GM20431 (cell line): ENCODE results near the gene TMEM273.

Experiments
- in situ Hi-C: fragments of 300-500 bp; cut with MseI, MboI; formaldehyde crosslinking; loops from one replicate; pipeline ENCODE4 v1.15.0; 2020; ENCODE audit warnings: low sequenced_read_pairs; ENCODE audit not compliant: unreplicated experiment

Gene TMEM273

DNA sequence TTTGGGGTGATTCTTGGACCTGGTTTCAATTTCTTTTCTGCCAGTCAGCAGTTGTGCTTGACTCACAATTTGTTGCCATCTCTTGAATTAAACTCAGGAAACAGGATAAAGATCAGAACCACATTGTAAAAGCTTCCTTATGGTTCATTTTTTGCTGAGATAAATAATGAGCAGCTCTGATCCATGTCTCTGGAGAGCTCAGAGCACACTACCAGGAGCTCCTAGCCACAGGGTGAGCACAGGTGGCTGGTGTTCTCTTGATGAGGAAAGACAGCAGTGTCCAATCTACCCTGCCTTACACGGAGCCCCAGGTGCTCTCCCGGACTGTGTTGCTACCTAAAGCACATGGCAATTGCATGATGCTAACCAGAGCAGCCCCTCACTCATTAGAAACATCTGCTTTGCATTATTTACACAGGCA is 37.2 kb downstream of the TMEM273 start:
- in situ Hi-C loops: loop anchor here (25.0 kb wide), 1 partner anchor 164 kb away; no protein-coding TSS in a partner anchor

DNA sequence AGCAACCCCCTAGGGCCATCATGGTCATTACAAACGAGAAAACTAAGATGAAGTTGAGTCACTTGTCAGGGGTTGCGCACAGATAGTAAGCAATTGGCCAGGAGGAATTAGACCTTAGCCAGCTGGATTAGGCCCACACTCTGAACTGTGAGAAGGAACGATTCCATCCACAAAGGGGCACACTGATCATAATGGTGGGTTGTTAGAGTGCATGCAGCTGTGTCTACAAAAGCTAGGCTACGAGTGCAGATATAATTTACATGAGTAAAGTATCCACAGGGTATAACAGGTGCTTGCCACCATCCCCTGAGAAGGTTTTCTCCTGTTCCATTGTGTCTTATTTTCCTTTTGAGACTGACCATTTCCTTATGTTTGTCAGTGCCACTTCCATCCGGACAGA is 37.8 kb downstream of the TMEM273 start:
- in situ Hi-C loops: loop anchor here (25.0 kb wide), 1 partner anchor 163 kb away; no protein-coding TSS in a partner anchor

DNA sequence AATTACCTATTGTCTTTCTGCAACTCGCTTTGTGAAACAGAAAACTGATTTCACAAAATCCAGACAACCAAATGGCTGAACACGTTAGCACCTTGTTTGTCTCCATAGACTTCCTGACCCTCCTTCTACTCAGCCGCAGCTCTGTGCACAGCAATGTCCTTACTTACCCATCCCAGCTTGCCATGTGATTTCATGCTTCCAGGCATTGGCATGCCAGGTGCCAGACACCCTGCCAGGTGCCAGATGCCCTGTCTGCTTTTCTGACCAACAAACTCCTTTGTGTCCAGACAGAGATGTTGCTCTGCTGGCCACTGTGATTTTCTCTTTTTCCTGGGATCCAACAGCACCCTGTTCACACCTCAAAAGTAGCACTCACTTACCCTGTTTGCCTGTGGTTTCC is 38.3 kb downstream of the TMEM273 start:
- in situ Hi-C loops: loop anchor here (25.0 kb wide), 1 partner anchor 163 kb away; no protein-coding TSS in a partner anchor

DNA sequence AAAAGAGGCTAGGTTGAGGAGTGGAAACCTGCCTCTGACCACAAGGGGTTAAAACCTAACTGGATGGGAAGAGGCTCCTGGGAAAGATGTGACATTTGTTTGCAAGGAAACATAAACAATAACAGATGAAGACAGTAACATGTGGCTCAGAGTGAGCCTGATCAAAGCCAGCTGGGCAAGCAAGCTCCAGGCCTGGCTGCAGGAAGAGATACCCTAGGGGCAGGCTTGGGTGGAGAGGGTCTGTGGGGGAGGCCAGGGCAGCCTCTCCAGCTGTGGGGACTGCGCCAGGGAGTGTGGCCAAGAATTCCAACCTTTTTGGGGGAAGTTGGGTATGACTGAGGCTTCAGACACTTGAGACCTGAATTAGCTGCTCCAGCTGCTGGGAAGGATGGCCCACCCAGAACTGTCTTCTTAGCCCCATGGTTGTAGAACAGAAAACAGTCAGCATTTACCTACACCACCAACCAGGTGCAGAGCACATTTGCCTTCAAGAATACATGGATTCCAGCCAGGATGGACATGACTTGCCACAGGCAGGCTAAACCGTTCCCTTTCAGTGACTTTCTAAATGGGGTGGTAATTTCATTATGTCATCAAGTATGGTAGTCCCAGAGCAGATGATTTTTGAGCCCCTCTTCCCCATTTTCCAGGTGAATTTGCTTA is 44.0 kb downstream of the TMEM273 start:
- in situ Hi-C loops: no loop called here

DNA sequence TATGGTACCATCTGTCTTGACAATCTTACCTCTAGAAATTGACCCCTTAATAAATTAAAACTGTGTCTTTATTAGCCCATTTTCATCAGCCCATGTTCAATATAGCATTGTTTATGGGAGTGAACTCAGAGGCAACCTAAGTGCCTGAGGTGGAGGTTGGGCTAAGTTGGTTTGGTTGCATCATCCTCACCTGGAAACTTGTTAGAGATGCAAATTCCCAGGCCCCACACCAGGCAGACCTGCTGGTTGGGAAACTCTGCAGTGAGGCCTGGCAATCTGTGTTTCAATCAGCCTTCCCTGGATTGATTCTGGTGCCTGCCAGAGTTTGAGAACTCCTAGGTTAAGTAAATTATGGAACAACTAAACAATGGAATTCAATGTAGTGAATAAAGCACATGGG is 44.9 kb downstream of the TMEM273 start:
- in situ Hi-C loops: no loop called here

DNA sequence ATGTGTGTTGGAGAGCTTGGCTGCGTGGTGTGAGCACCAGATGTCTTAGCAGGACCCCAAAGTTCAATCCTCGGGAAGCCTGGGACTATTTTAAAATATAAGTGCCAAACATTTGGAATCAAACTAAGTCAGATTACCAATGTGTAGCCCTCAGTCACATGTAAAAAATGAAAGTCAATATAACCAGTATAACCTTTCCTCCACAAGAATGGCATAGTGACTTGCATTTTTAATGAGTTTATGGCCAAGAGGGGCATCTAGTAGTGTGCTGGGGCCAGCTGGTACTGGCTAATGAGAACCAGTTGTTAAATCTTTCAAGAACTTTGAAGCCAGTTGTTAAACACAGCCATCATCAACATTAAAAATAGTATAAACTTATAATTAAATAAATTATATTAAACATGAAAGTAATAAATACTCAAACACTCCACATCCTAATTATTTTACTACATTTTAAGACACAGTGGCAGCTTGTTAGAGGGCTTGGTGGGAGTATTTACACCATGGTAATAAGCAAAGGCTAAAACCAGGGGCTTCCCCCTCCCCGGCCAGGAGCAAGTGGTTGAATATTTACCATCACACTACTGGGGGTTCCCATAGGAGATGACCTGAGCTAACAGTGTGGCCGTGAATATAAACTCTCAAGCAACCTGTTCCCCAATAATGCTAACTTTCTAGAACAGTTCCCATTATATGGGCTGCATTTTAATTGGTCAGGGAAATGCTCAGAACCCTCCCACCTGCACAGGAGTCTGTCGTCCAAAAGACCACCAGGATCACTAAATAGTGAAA is 46.5 kb downstream of the TMEM273 start:
- in situ Hi-C loops: no loop called here

DNA sequence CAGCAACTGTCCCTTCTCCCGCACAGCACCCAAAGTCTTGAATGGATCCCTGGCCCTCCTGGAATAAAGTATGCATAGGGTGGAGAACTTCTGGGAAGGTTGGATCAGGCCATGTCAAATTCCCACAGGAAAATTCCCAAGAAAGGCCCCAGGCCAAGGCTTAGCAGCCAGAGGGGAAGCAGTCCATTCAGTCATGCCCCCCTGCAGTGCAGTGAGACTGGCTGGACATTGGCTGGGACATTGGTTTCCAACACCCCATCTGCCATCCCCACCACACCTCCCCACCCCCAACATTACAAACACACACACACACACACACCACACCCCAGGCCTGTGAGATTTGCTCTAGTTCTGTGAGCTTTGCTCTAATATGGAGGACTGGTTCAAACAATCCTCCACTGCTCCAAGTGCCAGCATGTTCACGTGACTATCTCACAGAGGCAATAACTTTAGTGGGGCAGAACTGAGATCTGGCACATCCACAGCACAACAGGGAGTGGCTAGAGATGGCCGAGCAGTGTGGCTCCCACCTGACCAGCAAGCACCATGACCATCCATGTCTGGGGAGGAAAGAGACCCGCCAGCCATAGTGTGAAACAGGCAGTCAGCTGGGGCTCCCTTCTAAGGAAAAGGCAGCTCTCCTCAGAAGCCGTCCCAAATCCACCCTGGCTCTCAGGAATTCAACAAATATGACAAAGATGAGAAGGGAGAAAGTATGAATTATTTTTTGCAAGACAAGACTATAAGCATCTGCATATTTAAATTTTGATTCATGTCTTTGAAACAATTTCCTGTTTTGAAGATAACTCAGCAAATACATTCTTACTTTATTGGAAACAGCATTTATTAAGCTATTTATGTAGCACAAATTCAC is 47.6 kb downstream of the TMEM273 start:
- in situ Hi-C loops: no loop called here

DNA sequence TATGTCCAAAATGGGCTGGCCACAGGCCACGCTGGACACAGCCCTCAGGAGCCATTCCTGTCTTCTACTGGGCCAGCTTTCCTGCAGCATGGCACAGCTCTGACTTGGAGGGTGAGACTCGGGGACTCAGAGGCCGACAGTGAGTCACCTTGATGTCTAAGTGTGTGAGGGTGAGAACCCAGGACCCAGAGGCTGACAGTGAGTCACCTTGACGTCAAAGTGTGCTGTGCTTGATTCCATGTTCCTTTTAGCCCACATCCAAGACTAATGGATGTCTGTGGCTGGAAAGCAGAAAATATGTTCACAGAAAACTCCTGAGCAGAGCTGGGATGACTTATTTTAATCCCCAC is 48.4 kb downstream of the TMEM273 start:
- in situ Hi-C loops: no loop called here

DNA sequence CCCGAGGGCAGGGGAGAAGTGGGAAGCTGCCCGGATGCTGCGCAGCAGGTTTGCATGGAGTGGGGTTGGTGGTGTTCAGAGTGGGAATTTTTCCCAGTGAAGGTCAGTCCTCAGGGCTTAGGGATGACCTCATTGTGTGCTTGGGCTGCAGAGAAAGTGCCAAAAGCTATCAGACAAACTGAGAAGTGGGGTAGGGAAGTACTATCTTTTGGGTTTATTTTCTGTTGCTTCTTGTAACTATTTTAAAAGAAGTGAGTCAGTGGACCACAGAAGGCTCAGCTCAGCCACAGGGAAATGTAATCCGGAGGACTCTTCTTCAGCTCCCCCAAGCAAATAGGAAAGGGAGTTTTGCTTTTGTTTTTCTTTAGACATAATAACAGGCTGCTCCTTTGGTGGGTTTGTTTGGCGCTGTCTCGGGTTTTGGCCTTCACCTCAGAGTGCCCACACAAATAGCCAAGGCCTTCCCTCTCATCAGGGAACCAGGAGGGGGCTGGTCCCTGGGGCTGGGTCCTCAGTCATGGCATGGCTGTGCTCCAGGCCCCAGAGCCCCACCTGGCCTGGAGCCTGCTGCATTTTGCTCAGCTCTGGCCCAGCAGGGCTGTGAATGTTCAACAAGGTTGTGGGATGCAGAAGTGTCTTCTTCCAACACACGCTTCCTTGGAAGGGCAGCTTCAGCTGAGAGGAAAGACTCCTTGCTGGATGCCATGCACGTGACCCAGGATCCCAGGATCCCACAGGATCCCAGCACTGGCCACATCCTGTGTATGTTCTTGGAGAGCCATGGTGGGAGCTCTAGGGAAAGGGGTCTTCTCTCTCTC is 49.0 kb downstream of the TMEM273 start:
- in situ Hi-C loops: no loop called here

DNA sequence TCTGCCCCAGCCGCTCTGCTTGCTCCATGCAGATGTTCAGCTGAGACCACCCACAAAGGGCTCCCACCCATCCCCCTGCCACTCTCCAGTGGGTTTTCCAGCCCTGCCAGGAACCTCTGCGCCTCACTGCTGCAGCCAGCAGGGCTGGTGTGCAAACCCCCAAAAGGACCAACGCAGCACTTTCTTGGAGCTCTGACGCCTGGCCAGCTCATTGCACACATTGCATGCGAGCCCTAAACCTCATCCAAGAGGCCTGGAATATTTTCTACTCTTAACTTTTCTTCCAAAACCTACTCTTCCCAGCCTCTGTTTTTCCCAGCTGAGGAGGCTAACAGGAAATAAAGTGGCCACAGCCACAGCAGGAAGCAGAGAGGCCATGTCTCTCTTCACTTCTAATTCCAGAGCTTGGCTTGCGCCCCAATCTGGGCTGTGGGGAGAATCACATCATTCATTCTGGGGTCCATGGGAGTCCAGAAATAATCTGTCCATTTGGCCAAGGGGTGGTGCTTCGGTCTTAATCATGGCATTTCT is 49.8 kb downstream of the TMEM273 start:
- in situ Hi-C loops: no loop called here

DNA sequence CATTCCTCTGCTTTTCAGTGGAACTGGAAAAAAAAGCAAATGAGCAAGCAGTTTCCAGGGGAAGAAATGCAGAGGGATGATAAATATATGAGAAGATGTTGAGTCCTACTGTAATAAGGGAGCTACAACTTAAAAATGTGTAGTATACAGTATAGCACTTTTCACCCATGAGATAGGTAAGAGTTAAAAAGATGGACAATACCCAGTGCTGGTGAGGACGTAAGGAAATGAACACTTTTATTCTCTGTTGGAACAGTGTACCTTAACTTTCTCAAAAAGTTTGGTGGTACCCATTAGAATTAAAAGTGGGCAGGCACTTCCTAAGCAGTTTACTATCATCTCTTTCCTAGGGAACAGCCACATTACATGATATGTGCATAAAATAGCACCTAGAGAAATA is 51.7 kb downstream of the TMEM273 start:
- in situ Hi-C loops: no loop called here

DNA sequence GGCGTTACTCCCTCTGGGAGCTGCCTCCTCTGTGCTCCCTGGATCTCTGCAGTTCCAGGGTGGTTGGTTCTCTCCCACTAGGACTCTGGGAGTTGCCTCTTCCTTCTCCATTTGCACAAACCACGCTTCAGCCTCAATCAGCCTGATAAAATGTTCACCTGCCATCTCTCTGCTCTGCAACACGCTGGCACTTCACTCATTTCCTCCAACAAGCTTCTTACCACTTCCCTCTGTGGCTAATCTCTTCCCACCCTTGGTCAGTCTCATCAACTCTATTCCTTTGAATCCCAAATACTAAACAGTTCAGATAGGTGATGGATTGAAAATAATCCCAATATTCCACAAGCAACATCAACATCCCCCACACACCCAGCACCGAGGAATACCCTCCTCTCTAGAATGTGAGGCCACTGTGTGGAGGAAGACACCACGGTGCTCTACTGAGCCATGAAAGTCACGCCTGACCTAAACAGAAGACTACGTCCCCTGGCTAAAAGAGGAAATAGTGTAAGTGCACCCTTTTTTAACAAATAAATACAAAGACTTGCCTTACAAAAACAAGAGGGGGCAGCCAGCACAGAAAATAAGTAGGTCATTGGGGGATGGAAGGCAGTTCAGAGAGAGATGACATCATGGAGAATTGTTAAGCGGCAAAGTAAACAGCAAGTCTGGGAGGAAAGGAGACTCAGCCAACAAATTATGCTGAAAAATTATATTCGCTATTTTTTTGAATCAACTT is 52.4 kb downstream of the TMEM273 start:
- in situ Hi-C loops: no loop called here

DNA sequence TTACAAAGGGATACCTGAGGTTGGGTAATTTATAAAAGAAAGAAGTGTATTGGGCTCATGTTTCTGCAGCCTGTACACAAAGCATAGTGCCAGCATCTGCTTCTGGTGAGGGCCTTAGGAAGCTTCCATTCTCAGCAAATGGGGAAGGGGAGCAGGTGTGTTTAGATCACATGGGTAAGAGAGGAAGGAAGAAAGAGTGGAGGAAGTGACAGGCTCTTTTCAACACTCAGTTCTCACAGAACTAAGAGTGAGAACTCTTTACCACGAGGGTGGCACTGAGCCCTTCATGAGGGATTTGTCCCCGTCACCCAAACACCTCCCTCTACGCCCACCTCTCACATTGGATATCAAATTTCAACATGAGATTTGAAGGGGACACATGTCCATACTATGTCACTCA is 53.9 kb downstream of the TMEM273 start:
- in situ Hi-C loops: no loop called here

DNA sequence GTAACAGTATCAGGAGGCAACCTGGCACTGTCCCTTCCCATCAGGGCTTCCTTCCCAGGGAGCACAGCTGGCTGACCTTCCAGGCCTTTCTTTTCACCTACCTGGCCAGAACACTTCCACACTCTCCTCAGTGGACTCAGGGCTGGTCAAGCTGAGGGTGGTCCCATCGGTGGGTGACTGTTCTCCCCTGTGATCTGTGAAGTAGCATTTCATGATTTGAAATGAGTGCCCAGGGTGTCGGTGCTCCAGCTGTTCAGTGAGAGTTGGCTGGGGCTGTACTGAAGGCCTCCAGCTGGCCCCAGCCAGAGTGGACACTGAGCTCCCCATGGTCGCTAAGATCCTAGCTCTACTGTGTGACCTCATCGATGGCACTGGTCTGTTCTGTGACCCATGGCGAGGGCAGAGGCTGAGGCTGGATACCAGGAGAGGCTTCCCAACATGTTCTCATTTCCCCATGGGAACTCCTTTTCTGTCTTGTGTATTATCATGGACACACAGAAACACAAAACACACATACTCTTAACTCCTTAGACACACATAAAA is 54.4 kb downstream of the TMEM273 start, which contains the start of gene FAM170B:
Gene FAM170B, minus strand, starts transcription at position 316 of the 543 bp plus-strand sequence. Its CDS starts 103 bp downstream, at position 213.
- in situ Hi-C loops: no loop called here

DNA sequence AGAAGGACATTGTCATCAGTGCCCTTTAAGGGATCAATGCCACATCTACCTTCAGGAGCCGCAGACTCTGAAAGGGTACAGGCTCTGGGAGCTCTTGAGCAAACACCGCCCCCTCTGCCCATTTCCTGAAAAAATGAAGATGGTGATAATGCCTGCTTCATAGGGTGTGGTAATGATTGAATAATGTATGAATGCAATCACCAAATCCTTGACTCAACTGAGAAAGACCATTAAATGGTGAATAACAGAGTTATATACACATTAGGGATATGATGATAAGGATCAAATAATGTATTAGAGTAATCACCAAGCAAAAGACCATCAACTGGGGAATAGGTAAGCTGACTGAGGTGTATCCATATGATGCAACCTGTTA is 55.8 kb downstream of the TMEM273 start:
- in situ Hi-C loops: no loop called here

DNA sequence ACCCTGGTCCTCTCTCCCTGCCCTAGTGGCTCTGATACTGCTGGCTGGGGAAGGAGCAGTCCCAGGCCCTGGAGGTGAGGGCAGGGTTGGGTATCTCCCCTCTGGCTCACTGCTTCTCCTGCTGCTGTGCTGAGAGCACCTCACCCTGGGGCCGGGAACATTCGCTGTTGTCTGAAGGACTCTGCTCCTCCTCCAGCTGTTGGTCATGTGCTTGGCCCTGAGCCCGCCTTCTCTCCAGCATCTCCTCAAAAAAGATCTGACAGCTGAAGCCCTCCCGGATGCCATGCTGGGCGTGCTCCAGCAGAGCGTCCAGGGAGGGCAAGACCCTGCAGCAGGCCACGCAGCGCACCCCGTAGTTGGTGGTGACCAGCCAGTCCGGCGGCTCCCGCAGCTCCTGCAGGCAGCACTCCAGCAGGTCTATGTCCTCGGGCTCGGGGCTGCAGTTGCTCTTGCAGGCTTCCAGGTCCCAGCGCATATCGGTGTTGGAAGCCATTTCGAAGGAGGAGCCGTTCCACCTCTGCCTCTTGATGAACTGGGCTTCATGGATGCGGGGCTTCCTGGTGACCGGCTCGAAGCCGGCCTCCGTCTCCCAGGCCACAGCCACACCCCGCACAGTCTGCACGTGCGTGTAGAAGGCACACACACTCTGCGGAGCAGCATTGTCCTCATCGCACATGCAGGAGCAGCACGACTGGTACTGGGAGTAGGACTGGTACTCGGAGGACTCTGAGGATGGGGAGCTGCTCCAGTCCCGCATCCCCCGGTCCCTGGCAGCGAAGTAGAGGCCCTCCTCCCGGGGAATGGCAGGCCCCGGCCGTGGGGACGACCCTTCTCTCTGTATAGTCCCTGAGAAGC is 56.5 kb downstream of the TMEM273 start:
- in situ Hi-C loops: no loop called here

DNA sequence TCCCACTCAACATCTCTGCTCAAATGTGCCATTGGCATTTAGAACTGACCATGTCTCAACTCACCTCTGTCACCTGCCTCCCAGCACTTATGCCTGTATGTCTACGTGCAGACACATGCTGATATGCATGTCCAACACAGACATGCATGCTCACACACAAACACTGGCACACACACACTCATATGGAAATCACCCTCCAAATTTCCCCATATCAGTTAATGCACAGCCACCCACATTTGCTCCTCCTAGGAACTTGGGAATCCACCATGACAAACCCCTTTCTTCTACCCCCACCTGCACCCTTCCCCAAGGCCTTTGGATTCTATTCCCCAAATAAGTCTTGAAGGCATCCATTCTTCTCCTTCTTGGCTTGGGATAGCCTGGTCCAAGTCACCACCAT is 58.8 kb downstream of the TMEM273 start:
- in situ Hi-C loops: no loop called here

DNA sequence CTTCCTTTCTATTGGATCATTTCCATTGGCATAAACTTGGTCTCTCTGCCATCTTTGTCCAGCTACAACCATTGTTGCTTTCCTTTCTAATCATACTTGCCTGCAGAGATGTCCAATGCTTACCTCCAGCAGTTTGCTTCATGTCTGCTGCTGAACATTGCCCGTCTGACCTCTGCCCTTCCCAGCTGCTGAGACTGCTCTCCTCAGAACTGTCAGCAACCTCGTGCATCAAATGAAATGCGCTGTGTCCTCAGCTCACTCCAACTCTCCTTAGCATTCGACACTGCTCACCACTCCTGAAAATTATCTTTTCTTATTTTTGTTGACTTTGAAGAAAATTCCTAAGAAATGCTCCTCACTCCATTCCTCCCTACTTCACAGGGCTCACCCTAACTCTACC is 59.3 kb downstream of the TMEM273 start:
- in situ Hi-C loops: no loop called here
